GM12878 (cell line): Measurements from ENCODE around the gene KCNQ1. TPM values are rescaled to one million over a fixed set of nuclear protein-coding genes. Genes with fewer than 3 reads are reported as not detected.

Experiments
- ATAC-seq: fragments of 200-7000 bp; cut with Tn5 transposase; 3 replicates; pipeline ENCODE4 v1.9.1; 2020; ENCODE audit warnings: mild to moderate bottlenecking, moderate library complexity
- BruUV-seq: library from RNA; stranded (reverse); fragments of 400-500 nt; replicated peaks from 2 replicates; lab custom pipeline; 2021; lab: Mats Ljungman, UMichigan
- CTCF ChIA-PET: fragments of 300-600 bp; sonication (Branson Sonifier 250); formaldehyde crosslinking; extraction: SDS; loops from one replicate; lab custom pipeline; 2021; ENCODE audit warnings: inconsistent platforms; lab: Yijun Ruan, JAX
- POLR2A ChIA-PET: fragments of 350-600 bp; formaldehyde crosslinking; extraction: SDS; loops from one replicate; lab custom pipeline; 2021; ENCODE audit warnings: inconsistent platforms; lab: Charles Lee
- RAD21 ChIA-PET: fragments of 300-600 bp; sonication (Branson Sonifier 250); formaldehyde crosslinking; loops from one replicate; lab custom pipeline; 2023; ENCODE audit warnings: antibody characterized with exemption; ENCODE audit not compliant: unreplicated experiment; lab: Charles Lee
- SMC1A ChIA-PET: fragments of 300-600 bp; sonication (Branson Sonifier 250); formaldehyde crosslinking; loops from one replicate; lab custom pipeline; 2023; ENCODE audit not compliant: unreplicated experiment, uncharacterized antibody; lab: Charles Lee
- DNase-seq: peaks from one replicate; pipeline ENCODE4 v3.0.0-alpha.2; 2011; ENCODE audit warnings: low read depth, low spot score
- FAIRE-seq: peaks from 3 replicates; lab custom pipeline; 2011; peaks lifted over from hg19 to GRCh38; lab: Jason Lieb, UNC
- H2AFZ ChIP-seq: 2 replicates; pipeline ENCODE4 v1.6.0; 2011; ENCODE audit warnings: low read depth, low read length, control low read depth; ENCODE audit not compliant: control insufficient read depth
- H3K27ac ChIP-seq: 2 replicates; pipeline ENCODE4 v1.5.1; 2011; ENCODE audit warnings: control low read depth; ENCODE audit not compliant: control insufficient read depth, insufficient read depth
- H3K27me3 ChIP-seq, 2 experiments: replicated peaks in 1 of 2; 2 replicates each; pipeline versions ENCODE4 v1.6.0 to v1.6.1; 2011; ENCODE audit warnings: low read length in 1 of 2; ENCODE audit not compliant: control insufficient read depth in 2 of 2, insufficient read depth in 2 of 2
- H3K36me3 ChIP-seq, 2 experiments: 2 replicates each; pipeline ENCODE4 v1.5.1; 2011; ENCODE audit warnings: low read length in 1 of 2; ENCODE audit not compliant: control insufficient read depth in 2 of 2, insufficient read depth in 2 of 2
- H3K4me1 ChIP-seq: 2 replicates; pipeline ENCODE4 v1.6.1; 2011; ENCODE audit warnings: mild to moderate bottlenecking, low read length, moderate library complexity, mixed read lengths; ENCODE audit not compliant: control insufficient read depth, insufficient read depth
- H3K4me2 ChIP-seq: 2 replicates; pipeline ENCODE4 v1.6.0; 2011; ENCODE audit warnings: control low read depth; ENCODE audit not compliant: control insufficient read depth, insufficient read depth
- H3K4me3 ChIP-seq: fragments of 200-600 bp; sonication (generic); 2 replicates; pipeline ENCODE4 v1.5.1; 2016
- H3K79me2 ChIP-seq: 2 replicates; pipeline ENCODE4 v1.6.0; 2011; ENCODE audit warnings: low read length; ENCODE audit not compliant: control insufficient read depth, insufficient read depth
- H3K9ac ChIP-seq: 2 replicates; pipeline ENCODE4 v1.8.0; 2011; ENCODE audit warnings: low read length, control low read depth, mixed read lengths; ENCODE audit not compliant: control insufficient read depth, insufficient read depth
- H3K9me3 ChIP-seq: replicated peaks from 3 replicates; pipeline ENCODE4 v1.5.1; 2011; ENCODE audit warnings: mild to moderate bottlenecking, low read length; ENCODE audit not compliant: control insufficient read depth, insufficient read depth
- H4K20me1 ChIP-seq: 2 replicates; pipeline ENCODE4 v1.6.0; 2011; ENCODE audit not compliant: control insufficient read depth, insufficient read depth
- ASH2L ChIP-seq: fragments of 300-600, 200-600 bp; sonication (generic); IDR thresholded peaks from 2 replicates; pipeline ENCODE4 v1.6.1; 2017; ENCODE audit warnings: low read depth, mild to moderate bottlenecking, borderline replicate concordance
- RAD21 ChIP-seq: IDR thresholded peaks from 2 replicates; pipeline ENCODE4 v1.6.1; 2011; ENCODE audit warnings: mild to moderate bottlenecking, low read depth, low read length, moderate library complexity; ENCODE audit not compliant: insufficient read depth
- SP1 ChIP-seq: IDR thresholded peaks from one replicate; pipeline ENCODE4 v1.6.1; 2011; ENCODE audit warnings: low read depth, low read length
- TBL1XR1 ChIP-seq: IDR thresholded peaks from 2 replicates; pipeline ENCODE4 v1.6.1; 2012; ENCODE audit warnings: low read depth, low read length, improper control_type of control experiment
- WRNIP1 ChIP-seq: IDR thresholded peaks from 2 replicates; pipeline ENCODE4 v1.6.1; 2011; ENCODE audit warnings: low read depth, low read length, improper control_type of control experiment, borderline replicate concordance
- YY1 ChIP-seq: IDR thresholded peaks from 2 replicates; pipeline ENCODE4 v1.6.1; 2011; ENCODE audit warnings: low read depth, mild to moderate bottlenecking, low read length
- WGBS: methylation state at CpG from one replicate; pipeline ENCODE4 v1.1.6; 2016; ENCODE audit warnings: low lambda C conversion rate; ENCODE audit not compliant: insufficient replicate concordance, insufficient coverage; ENCODE audit errors: missing lambda C conversion rate; 5-methylcytosine and 5-hydroxymethylcytosine counted together
- in situ Hi-C: fragments of 300-500 bp; cut with MboI; formaldehyde crosslinking; loops from 9 replicates; pipeline ENCODE4 v1.14.3; 2018; ENCODE audit warnings: mixed read lengths
- intact Hi-C: fragments of 100-400 bp; cut with micrococcal nuclease; formaldehyde crosslinking; loops from one replicate; pipeline ENCODE4 v1.14.2; 2022; ENCODE audit not compliant: unreplicated experiment
- polyA plus RNA-seq, 11 experiments: library from polyadenylated mRNA; depleted of rRNA in 4 of 11; unstranded in 6 of 11; stranded (reverse) in 5 of 11; fragments of >200 nt; fragmentation: Nextera tagmentation in 4 of 11; fragmentation: Illumina TruSeq in 1 of 11; extraction: Ambion mirVana in 4 of 11; extraction: Trizol in 1 of 11; gene quantifications; 1 replicate in 1 of 11; 2 replicates in 10 of 11; pipeline versions ENCODE4 v1.2.1 to v1.2.3, GENCODE V29; 2011 to 2016; ENCODE audit warnings: inconsistent platforms in 2 of 11, missing spikeins in 2 of 11, low read depth in 1 of 11
- total RNA-seq, 4 experiments: library from RNA; depleted of rRNA in 3 of 4; stranded (reverse); fragments of >200 nt in 3 of 4; fragmentation: Illumina TruSeq in 1 of 4; extraction: Trizol in 1 of 4; gene quantifications; 2 replicates each; pipeline versions ENCODE4 v1.2.1 to v1.2.3, GENCODE V29; 2013 to 2021
- TF ChIP-seq, protein P1 (sequence below): IDR thresholded peaks from 2 replicates; pipeline ENCODE4 v1.6.1; 2012; ENCODE audit warnings: mild to moderate bottlenecking, low read depth, low read length
- TF ChIP-seq, protein P2 (sequence below), 3 experiments: IDR thresholded peaks in 2 of 3; conservative IDR thresholded peaks in 1 of 3; 2 replicates each; pipeline ENCODE4 v1.5.1; 2011; ENCODE audit warnings: low read depth in 3 of 3, low read length in 3 of 3, mild to moderate bottlenecking in 3 of 3, control low read depth in 2 of 3, moderate library complexity in 2 of 3, inconsistent platforms in 1 of 3, mixed read lengths in 1 of 3; ENCODE audit not compliant: control insufficient read depth in 2 of 3, insufficient read depth in 1 of 3; ENCODE audit errors: extremely low read depth in 1 of 3
- TF ChIP-seq, protein P3 (sequence below): fragments of 450-650 bp; IDR thresholded peaks from 2 replicates; pipeline ENCODE4 v1.6.1; 2014; ENCODE audit warnings: mild to moderate bottlenecking

The KCNQ1 gene
- total and polyA plus RNA-seq, 10 of the 15 experiments (the other 5 are each of a cell fraction or from before 2014, with no cell fraction given) = 0.03 to 0.15 (median 0.12) TPM; not detected in 7

DNA sequence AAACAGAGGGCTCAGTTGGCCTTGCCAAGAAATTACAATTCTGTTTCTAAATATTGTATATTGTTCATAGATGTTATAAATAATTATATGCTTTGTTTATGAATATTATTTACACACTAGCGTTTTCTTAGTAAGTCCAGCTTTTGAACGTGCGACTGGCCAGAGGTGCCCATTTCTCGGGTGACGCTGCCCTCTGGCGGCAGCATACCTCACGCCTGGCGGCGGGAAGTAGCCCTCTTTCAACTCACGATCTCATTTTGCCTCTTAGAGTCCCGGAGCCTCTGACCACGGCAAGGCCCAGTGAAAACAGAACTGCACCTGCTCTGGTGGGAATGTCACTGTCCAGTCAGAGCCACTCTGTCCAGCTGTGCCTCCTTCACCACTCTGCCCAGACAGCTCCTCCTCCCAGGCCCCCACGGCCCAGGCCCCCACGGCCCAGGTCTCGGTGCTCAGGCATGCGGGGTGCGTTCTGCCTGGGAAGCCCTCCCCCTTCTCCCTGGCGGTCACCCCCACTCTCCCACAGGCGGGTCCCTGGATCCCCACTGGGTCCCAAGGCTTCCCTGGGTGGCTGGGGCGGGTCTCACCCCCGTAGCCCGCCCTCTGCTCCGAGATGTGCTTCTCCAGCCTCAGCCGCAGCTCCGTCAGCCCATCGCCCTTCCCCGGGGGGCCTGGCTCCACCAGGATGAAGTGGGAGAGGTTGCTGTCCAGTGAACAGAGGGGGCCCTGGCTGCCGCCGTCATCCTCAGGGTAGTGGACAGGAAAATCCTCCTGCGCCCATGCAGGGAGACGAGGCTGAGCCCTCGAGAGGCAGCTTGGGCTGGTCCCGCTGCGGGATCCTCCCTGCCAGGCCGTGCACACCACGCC lies 24.9 kb upstream of the KCNQ1 start (continued):
- no peak for TF ChIP-seq ASH2L
- TF ChIP-seq RAD21 = peak; percentile 79

DNA sequence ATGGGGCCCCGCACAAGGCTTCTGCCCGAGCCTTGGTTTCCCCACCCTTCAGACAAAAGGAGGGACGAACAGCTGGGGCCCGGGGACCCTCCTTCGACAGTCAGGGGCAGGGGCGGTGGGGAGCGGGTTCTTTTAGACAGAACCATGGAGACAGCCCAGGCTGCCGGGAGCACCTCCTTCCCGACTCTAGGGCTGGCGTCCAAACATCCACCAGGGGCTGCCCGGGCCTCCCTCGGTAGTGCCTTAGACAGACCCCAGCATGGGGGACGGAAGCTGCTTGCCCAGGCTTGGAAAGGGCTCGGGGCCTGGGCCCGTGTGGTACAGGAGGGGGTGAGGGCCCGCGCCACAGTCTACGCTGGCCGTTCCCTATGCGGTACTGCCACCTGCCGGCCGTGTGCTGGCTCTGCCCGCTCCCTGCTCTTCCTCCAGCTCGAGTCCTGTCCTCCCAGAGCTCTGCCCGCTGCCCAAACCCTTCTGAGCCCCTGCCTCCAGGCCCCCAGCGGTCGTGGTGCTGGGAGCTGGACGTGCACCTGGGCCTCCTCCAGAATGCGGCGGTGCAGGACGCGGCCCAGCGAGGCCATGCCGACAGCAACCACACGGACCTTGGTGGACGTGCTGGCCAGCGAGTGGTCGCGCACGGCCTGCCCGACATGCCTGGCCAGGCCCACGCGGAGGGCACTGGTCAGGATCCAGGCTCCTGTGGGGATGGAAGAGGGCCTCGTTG lies 24.1 kb upstream of the KCNQ1 start:
- peak; percentile 74 for FAIRE-seq
- Histone ChIP-seq H3K9ac (no peak overlapping the region), H3K9me3 (no peaks in the 10 kb centered on the region)
- peak; percentile 21 for TF ChIP-seq SP1
- TF ChIP-seq, protein P1, sequence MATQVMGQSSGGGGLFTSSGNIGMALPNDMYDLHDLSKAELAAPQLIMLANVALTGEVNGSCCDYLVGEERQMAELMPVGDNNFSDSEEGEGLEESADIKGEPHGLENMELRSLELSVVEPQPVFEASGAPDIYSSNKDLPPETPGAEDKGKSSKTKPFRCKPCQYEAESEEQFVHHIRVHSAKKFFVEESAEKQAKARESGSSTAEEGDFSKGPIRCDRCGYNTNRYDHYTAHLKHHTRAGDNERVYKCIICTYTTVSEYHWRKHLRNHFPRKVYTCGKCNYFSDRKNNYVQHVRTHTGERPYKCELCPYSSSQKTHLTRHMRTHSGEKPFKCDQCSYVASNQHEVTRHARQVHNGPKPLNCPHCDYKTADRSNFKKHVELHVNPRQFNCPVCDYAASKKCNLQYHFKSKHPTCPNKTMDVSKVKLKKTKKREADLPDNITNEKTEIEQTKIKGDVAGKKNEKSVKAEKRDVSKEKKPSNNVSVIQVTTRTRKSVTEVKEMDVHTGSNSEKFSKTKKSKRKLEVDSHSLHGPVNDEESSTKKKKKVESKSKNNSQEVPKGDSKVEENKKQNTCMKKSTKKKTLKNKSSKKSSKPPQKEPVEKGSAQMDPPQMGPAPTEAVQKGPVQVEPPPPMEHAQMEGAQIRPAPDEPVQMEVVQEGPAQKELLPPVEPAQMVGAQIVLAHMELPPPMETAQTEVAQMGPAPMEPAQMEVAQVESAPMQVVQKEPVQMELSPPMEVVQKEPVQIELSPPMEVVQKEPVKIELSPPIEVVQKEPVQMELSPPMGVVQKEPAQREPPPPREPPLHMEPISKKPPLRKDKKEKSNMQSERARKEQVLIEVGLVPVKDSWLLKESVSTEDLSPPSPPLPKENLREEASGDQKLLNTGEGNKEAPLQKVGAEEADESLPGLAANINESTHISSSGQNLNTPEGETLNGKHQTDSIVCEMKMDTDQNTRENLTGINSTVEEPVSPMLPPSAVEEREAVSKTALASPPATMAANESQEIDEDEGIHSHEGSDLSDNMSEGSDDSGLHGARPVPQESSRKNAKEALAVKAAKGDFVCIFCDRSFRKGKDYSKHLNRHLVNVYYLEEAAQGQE = no peak
- peak; percentile 85 for TF ChIP-seq RAD21
- TF ChIP-seq WRNIP1 = no peak
- TF ChIP-seq, protein P2, sequence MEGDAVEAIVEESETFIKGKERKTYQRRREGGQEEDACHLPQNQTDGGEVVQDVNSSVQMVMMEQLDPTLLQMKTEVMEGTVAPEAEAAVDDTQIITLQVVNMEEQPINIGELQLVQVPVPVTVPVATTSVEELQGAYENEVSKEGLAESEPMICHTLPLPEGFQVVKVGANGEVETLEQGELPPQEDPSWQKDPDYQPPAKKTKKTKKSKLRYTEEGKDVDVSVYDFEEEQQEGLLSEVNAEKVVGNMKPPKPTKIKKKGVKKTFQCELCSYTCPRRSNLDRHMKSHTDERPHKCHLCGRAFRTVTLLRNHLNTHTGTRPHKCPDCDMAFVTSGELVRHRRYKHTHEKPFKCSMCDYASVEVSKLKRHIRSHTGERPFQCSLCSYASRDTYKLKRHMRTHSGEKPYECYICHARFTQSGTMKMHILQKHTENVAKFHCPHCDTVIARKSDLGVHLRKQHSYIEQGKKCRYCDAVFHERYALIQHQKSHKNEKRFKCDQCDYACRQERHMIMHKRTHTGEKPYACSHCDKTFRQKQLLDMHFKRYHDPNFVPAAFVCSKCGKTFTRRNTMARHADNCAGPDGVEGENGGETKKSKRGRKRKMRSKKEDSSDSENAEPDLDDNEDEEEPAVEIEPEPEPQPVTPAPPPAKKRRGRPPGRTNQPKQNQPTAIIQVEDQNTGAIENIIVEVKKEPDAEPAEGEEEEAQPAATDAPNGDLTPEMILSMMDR (IDR thresholded peaks at IDR 0.05 in 2 of 3, conservative IDR thresholded peaks at IDR 0.05 in 1 of 3; ENCODE audit: control insufficient read depth in 2 of 3, extremely low read depth in 1 of 3, insufficient read depth in 1 of 3, low read depth in 3 of 3, low read length in 3 of 3) = peak; percentile 75 to 94 (median 93)
- TF ChIP-seq TBL1XR1 = 0 out of 2 replicates have a peak, but pooled peaks have one; percentile 15
- TF ChIP-seq, protein P3, sequence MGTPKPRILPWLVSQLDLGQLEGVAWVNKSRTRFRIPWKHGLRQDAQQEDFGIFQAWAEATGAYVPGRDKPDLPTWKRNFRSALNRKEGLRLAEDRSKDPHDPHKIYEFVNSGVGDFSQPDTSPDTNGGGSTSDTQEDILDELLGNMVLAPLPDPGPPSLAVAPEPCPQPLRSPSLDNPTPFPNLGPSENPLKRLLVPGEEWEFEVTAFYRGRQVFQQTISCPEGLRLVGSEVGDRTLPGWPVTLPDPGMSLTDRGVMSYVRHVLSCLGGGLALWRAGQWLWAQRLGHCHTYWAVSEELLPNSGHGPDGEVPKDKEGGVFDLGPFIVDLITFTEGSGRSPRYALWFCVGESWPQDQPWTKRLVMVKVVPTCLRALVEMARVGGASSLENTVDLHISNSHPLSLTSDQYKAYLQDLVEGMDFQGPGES = no peak
- no peak for TF ChIP-seq YY1

More for the DNA sequence above, 24.1 kb upstream of the KCNQ1 start:
- in situ Hi-C loops (no loop called here), intact Hi-C loops (loop anchor here (1.0 to 10.0 kb wide), 2 partner anchors 64 to 223 kb away; no protein-coding TSS in a partner anchor)
- ATAC-seq = peak; percentile 98
- H3K79me2 ChIP-seq = no peaks in the 10 kb centered on the region
- POLR2A ChIA-PET = interaction anchor here (1.4 kb wide), 1 partner anchor 115 kb away, joined by 3 read pairs; no protein-coding TSS in a partner anchor
- H3K27ac ChIP-seq = no peak overlapping the region
- no peaks in the 10 kb centered on the region for H3K4me1 ChIP-seq
- H3K27me3 ChIP-seq = no peaks in the 10 kb centered on the region
- H2AFZ ChIP-seq = no peak overlapping the region
- SMC1A ChIA-PET = interaction anchor here (0.6 to 3.4 kb wide), 7 partner anchors 111 to 222 kb away, joined by 3 to 60 read pairs (median 4); no protein-coding TSS in a partner anchor
- no peaks in the 10 kb centered on the region for H4K20me1 ChIP-seq
- no peak overlapping the region for H3K4me2 ChIP-seq
- DNase-seq = no peak
- no peak overlapping the region for H3K4me3 ChIP-seq
- WGBS = 25% methylated on average over 40 of the region's 44 CpGs
- CTCF ChIA-PET = interaction anchor here (0.6 to 9.5 kb wide), 20 partner anchors 11 to 468 kb away, joined by 3 to 271 read pairs (median 4); partner anchors contain the start of genes C11orf21 and TSPAN32
- H3K36me3 ChIP-seq = no peaks in the 10 kb centered on the region
- BruUV-seq = no TSS peak
- RAD21 ChIA-PET = interaction anchor here (0.7 to 7.3 kb wide), 8 partner anchors 20 to 234 kb away, joined by 3 to 187 read pairs (median 4); partner anchors contain the start of genes C11orf21, TSPAN32 and TSSC4
